Neural progenitor cell (in vitro differentiated cells): Measurements from ENCODE around the gene ANO1.

Experiments
- CTCF ChIP-seq: fragments of 200-600 bp; sonication (generic); IDR thresholded peaks from 2 replicates; pipeline ENCODE4 v1.5.1; 2017; ENCODE audit warnings: antibody characterized with exemption, mild to moderate bottlenecking
- EZH2 ChIP-seq: fragments of 200-600 bp; sonication (generic); IDR thresholded peaks from 2 replicates; pipeline ENCODE4 v1.6.1; 2017; ENCODE audit warnings: antibody characterized with exemption, mild to moderate bottlenecking, moderate library complexity

GRCh38 chr11:70220920-70221319 is 142.8 kb downstream of the ANO1 start:
- TF ChIP-seq EZH2 (no peak), CTCF (no peak)
